GM10248 (cell line): Measurements from ENCODE around the gene CSF2.
"Not testable (repeated sequence)": the region's sequence is repeated elsewhere in the genome, so short reads cannot be mapped to it uniquely, and the experiment has no call there.

Experiments used
- CTCF ChIA-PET: fragments of 300-600 bp; sonication (Branson Sonifier 250); formaldehyde crosslinking; extraction: SDS; loops from one replicate; lab custom pipeline; 2021; ENCODE audit warnings: antibody characterized with exemption; lab: Yijun Ruan, JAX
- POLR2A ChIA-PET: fragments of 350-650 bp; sonication (Branson Sonifier 250); formaldehyde crosslinking; extraction: SDS; loops from one replicate; lab custom pipeline; 2020; ENCODE audit warnings: antibody characterized with exemption; lab: Yijun Ruan, JAX
- DNase-seq: peaks from one replicate; pipeline ENCODE4 v3.0.0; 2012; ENCODE audit errors: extremely low spot score
- CTCF ChIP-seq: IDR thresholded peaks from 2 replicates; pipeline ENCODE4 v1.5.1; 2012; ENCODE audit warnings: mild to moderate bottlenecking, low read depth; ENCODE audit errors: extremely low read depth, missing control alignments, control extremely low read depth

Gene CSF2

GRCh38 chr5:132112111-132112510 lies 38.5 kb downstream of the CSF2 start:
- DNase-seq = no peak
- POLR2A ChIA-PET = no interaction called here
- TF ChIP-seq CTCF = no peak
- CTCF ChIA-PET = interaction anchor here (0.7 to 1.5 kb wide), 4 partner anchors 17 to 68 kb away, joined by 3 to 4 read pairs (median 4); no protein-coding TSS in a partner anchor

- ChIA-PET CTCF (interaction anchor here (0.9 to 1.4 kb wide), 7 partner anchors 9 to 76 kb away, joined by 3 to 5 read pairs (median 4); no protein-coding TSS in a partner anchor), POLR2A (no interaction called here)
- peak; percentile 2 for DNase-seq
- no peak for TF ChIP-seq CTCF
These were observed 40.8 kb downstream of the CSF2 start for GRCh38 chr5:132114150-132115121.

- ChIA-PET CTCF (interaction anchor here (0.9 to 1.4 kb wide), 5 partner anchors 10 to 75 kb away, joined by 3 to 5 read pairs (median 3); no protein-coding TSS in a partner anchor), POLR2A (no interaction called here)
- no peak for DNase-seq
- no peak for TF ChIP-seq CTCF
These were observed 41.8 kb downstream of the CSF2 start for GRCh38 chr5:132115375-132115774.

GRCh38 chr5:132116072-132116471 lies 42.5 kb downstream of the CSF2 start:
- ChIA-PET POLR2A (no interaction called here), CTCF (no interaction called here)
- no peak for TF ChIP-seq CTCF
- DNase-seq = no peak

- CTCF ChIA-PET = interaction anchor here (1.3 to 1.5 kb wide), 3 partner anchors 13 to 63 kb away, joined by 3 to 4 read pairs (median 4); no protein-coding TSS in a partner anchor
- DNase-seq, POLR2A ChIA-PET: not testable (repeated sequence)
These were observed 43.4 kb downstream of the CSF2 start for GRCh38 chr5:132116909-132117489.

GRCh38 chr5:132120717-132121116 lies 47.1 kb downstream of the CSF2 start:
- CTCF ChIA-PET = interaction anchor here (1.2 to 1.6 kb wide), 3 partner anchors 13 to 26 kb away, joined by 3 to 7 read pairs (median 4); no protein-coding TSS in a partner anchor
- DNase-seq, POLR2A ChIA-PET: not testable (repeated sequence)

- POLR2A ChIA-PET, CTCF ChIA-PET, DNase-seq: not testable (repeated sequence)
These were observed 49.4 kb downstream of the CSF2 start for GRCh38 chr5:132122971-132123370.

- CTCF ChIA-PET, POLR2A ChIA-PET, DNase-seq: not testable (repeated sequence)
These were observed 50.0 kb downstream of the CSF2 start for GRCh38 chr5:132123578-132123977.
